Common myeloid progenitor, CD34-positive (primary cell): Measurements from ENCODE around the gene B4GAT1.
"Not testable (repeated sequence)": the region's sequence is repeated elsewhere in the genome, so short reads cannot be mapped to it uniquely, and the experiment has no call there.

ENCODE experiments used
- CTCF ChIA-PET: fragments of 350-600 bp; sonication (Branson Sonifier 250); formaldehyde crosslinking; loops from one replicate; lab custom pipeline; 2021; ENCODE audit warnings: antibody characterized with exemption; lab: Charles Lee
- POLR2A ChIA-PET: fragments of 350-600 bp; sonication (Branson Sonifier 250); formaldehyde crosslinking; loops from one replicate; lab custom pipeline; 2021; ENCODE audit warnings: antibody characterized with exemption; lab: Charles Lee
- DNase-seq, 3 donors: peaks; one replicate each; pipeline versions ENCODE4 v3.0.0 to v3.0.0-alpha.2; 2013
- H3K27ac ChIP-seq, 2 experiments: 1 replicate in 1 of 2; 2 replicates in 1 of 2; pipeline ENCODE4 v1.7.0; 2013; ENCODE audit warnings: inconsistent platforms in 2 of 2, low read length in 2 of 2, mild to moderate bottlenecking in 2 of 2, low read depth in 1 of 2, moderate library complexity in 1 of 2; ENCODE audit not compliant: severe bottlenecking in 2 of 2, insufficient read depth in 1 of 2, poor library complexity in 1 of 2
- H3K27me3 ChIP-seq, 5 experiments: replicated peaks in 2 of 5; 1 replicate in 3 of 5; 2 replicates in 2 of 5; pipeline versions ENCODE4 v1.6.1 to v1.7.0; 2013; ENCODE audit warnings: low read length in 4 of 5, mild to moderate bottlenecking in 2 of 5, moderate library complexity in 2 of 5, inconsistent platforms in 1 of 5; ENCODE audit not compliant: insufficient read depth in 5 of 5, control insufficient read depth in 4 of 5
- H3K36me3 ChIP-seq, 4 experiments: 1 replicate in 2 of 4; 2 replicates in 2 of 4; pipeline versions ENCODE4 v1.6.1 to v1.7.0; 2013; ENCODE audit warnings: low read length in 3 of 4, control low read depth in 1 of 4, mild to moderate bottlenecking in 1 of 4; ENCODE audit not compliant: control insufficient read depth in 4 of 4, insufficient read depth in 4 of 4
- H3K4me1 ChIP-seq, 4 experiments: 1 replicate in 3 of 4; 2 replicates in 1 of 4; pipeline versions ENCODE4 v1.6.1 to v1.7.1; 2013; ENCODE audit warnings: low read length in 3 of 4, mild to moderate bottlenecking in 3 of 4, control low read depth in 1 of 4, inconsistent platforms in 1 of 4, moderate library complexity in 1 of 4; ENCODE audit not compliant: control insufficient read depth in 4 of 4, insufficient read depth in 4 of 4; ENCODE audit errors: control extremely low read depth in 1 of 4
- H3K4me3 ChIP-seq, 7 experiments: 1 replicate in 4 of 7; 2 replicates in 3 of 7; pipeline versions ENCODE4 v1.5.1 to v1.7.0; 2013; ENCODE audit warnings: mild to moderate bottlenecking in 7 of 7, low read length in 6 of 7, moderate library complexity in 6 of 7, inconsistent platforms in 2 of 7, low read depth in 2 of 7, control low read depth in 1 of 7; ENCODE audit not compliant: insufficient read depth in 4 of 7, control insufficient read depth in 1 of 7; ENCODE audit errors: extremely low read depth in 1 of 7
- H3K9me3 ChIP-seq, 5 experiments: 1 replicate in 4 of 5; 2 replicates in 1 of 5; pipeline versions ENCODE4 v1.6.1 to v1.7.1; 2013; ENCODE audit warnings: low read length in 4 of 5, mild to moderate bottlenecking in 2 of 5, inconsistent platforms in 1 of 5, low read depth in 1 of 5, moderate library complexity in 1 of 5; ENCODE audit not compliant: control insufficient read depth in 4 of 5, insufficient read depth in 2 of 5; ENCODE audit errors: control extremely low read depth in 1 of 5
- WGBS: methylation state at CpG from one replicate; pipeline ENCODE4 v1.1.5; 2013; ENCODE audit not compliant: insufficient coverage; 5-methylcytosine and 5-hydroxymethylcytosine counted together

The B4GAT1 gene

GRCh38 chr11:66362481-66363147 is 15.2 kb upstream of the B4GAT1 start:
- no peak overlapping the region for H3K27ac ChIP-seq
- peaks cover 2 to 51% (median 18%) of the 10 kb centered on the region in 4 experiments for H3K36me3 ChIP-seq
- ChIA-PET CTCF (interaction anchor here (0.8 to 3.2 kb wide), 10 partner anchors 8 to 475 kb away, joined by 3 to 18 read pairs (median 4); partner anchors contain the start of gene SLC29A2), POLR2A (interaction anchor here (0.5 kb wide), 1 partner anchor 27 kb away, joined by 3 read pairs; no protein-coding TSS in a partner anchor)
- WGBS: 77% methylated on average over 5 of the region's 9 CpGs
- H3K9me3 ChIP-seq: no peaks in the 10 kb centered on the region
- no peaks in the 10 kb centered on the region for H3K4me1 ChIP-seq
- no peaks in the 10 kb centered on the region for H3K27me3 ChIP-seq
- DNase-seq: no peak
- H3K4me3 ChIP-seq: no peak overlapping the region

GRCh38 chr11:66361502-66361941 is 14.1 kb upstream of the B4GAT1 start:
- CTCF ChIA-PET: interaction anchor here (1.2 to 3.2 kb wide), 4 partner anchors 18 to 52 kb away, joined by 3 to 18 read pairs (median 4); no protein-coding TSS in a partner anchor
- H3K36me3 ChIP-seq: peaks cover 0 to 41% (median 9%) of the 10 kb centered on the region in 4 experiments
- no peaks in the 10 kb centered on the region for H3K27me3 ChIP-seq
- POLR2A ChIA-PET: no interaction called here
- H3K4me1 ChIP-seq: no peaks in the 10 kb centered on the region
- no peak for DNase-seq
- H3K4me3 ChIP-seq: no peak overlapping the region
- H3K27ac ChIP-seq: no peak overlapping the region
- H3K9me3 ChIP-seq: no peaks in the 10 kb centered on the region
- WGBS: 97% methylated on average over 6 of the region's 6 CpGs

DNA sequence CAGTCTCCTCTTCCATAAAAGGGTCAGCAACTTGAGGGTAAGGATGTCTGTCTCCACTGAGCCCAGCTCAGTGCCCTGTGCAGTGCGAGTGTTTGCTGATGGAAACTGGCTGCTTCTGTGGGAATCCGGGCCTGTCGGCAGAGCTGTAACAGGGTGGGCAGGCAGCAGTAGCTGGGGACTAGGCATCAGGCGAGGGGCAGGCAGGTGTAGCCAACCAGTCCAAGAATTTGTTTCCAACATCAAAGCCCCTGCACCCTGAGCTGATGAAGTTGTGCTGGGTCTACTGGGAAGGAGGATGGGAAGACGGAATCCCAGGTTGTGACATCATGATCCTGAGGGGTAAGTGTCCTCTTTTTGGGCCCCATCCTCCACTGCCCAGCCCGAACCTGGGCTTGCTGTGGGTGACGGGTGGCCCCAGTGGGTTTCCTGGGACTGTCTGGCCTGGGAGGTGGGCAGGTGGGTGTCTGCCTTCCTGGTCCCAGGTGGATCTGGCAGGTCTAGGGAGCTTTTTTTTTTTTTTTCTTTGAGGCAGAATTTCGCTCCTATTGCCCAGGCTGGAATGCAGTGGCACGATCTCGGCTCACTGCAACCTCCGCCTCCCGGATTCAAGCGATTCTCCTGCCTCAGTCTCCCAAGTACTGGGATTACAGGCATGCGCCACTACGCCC is 13.1 kb upstream of the B4GAT1 start:
- Histone ChIP-seq H3K4me3 (no peak overlapping the region), H3K27me3 (no peaks in the 10 kb centered on the region), H3K36me3 (peaks cover 0 to 32% (median 7%) of the 10 kb centered on the region in 4 experiments), H3K9me3 (no peaks in the 10 kb centered on the region), H3K27ac (no peak overlapping the region), H3K4me1 (no peaks in the 10 kb centered on the region)
- 93% methylated on average over 9 of the region's 15 CpGs for WGBS
- ChIA-PET CTCF (interaction anchor here (1.5 kb wide), 1 partner anchor 19 kb away, joined by 4 read pairs; no protein-coding TSS in a partner anchor), POLR2A (no interaction called here)
- DNase-seq: no peak

DNA sequence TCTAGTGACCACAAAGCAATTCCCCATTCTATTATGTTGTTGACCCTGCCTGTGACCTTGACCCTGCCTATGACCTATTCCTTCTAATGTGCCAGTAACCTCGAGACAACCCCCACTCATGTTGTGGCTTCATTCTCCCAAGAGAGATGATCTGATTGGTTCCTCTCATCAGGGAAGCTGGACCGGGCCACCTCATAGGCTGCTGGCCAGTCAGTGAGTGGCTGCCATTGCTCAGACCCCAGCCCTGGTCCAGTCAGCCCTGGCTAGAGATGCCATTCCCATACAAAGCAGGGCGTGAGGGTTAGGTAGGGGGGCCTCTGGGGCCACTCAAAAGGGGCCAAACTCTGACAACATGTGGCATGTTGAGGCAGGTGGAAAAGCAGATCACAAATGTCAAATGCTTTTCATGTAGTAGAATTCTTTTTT is 12.2 kb upstream of the B4GAT1 start:
- Histone ChIP-seq H3K4me3 (no peak overlapping the region), H3K27ac (no peak overlapping the region), H3K9me3 (no peaks in the 10 kb centered on the region), H3K4me1 (no peaks in the 10 kb centered on the region), H3K27me3 (no peaks in the 10 kb centered on the region), H3K36me3 (peaks cover 0 to 26% (median 7%) of the 10 kb centered on the region in 4 experiments)
- WGBS: 62% methylated on average over 2 of the region's 3 CpGs
- no peak for DNase-seq
- CTCF ChIA-PET: no interaction called here
- POLR2A ChIA-PET: no interaction called here

DNA sequence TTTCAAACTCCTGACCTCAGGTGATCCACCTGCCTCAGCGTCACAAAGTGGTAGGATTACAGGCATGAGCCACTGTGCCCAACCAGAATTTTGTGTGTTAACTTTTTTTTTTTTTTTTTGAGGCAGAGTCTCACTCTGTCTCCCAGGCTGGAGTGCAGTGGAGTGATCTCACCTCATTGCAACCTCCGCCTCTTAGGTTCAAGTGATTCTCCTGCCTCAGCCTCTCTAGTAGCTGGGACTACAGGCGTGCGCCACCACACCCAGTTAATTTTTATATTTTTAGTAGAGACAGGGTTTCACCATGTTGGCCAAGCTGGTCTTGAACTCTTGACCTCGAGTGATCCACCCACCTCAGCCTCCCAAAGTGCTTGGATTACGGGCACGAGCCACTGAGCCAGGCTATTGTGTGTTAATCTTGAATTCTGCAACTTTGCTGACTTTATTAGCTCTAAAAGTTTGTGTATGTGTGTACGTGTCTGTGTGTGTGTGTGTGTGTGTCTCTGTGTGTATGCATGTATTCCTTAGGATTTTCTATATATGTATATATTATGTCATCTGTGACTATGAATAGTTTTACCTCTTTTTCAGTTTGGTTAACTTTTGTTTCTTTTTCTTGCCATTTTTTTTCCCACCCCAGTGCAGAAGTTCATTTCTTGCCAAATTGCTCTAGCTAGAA is 3.3 kb upstream of the B4GAT1 start:
- POLR2A ChIA-PET, H3K27me3 ChIP-seq, H3K4me3 ChIP-seq, H3K36me3 ChIP-seq, H3K27ac ChIP-seq, H3K9me3 ChIP-seq, DNase-seq: not testable (repeated sequence)
- 93% methylated on average over 2 of the region's 8 CpGs for WGBS
- peaks cover 0 to 23% (median 16%) of the 10 kb centered on the region in 4 experiments for H3K4me1 ChIP-seq
- CTCF ChIA-PET: interaction anchor here (0.7 to 1.9 kb wide), 6 partner anchors 13 to 890 kb away, joined by 3 to 4 read pairs (median 3); no protein-coding TSS in a partner anchor

- H3K4me3 ChIP-seq: no peak overlapping the region
- H3K36me3 ChIP-seq: no peaks in the 10 kb centered on the region
- H3K9me3 ChIP-seq: no peaks in the 10 kb centered on the region
- no peak overlapping the region for H3K27ac ChIP-seq
- CTCF ChIA-PET: interaction anchor here (1.9 kb wide), 1 partner anchor 40 kb away, joined by 4 read pairs; no protein-coding TSS in a partner anchor
- WGBS: 60% methylated on average over 1 of the region's 2 CpGs
- POLR2A ChIA-PET: no interaction called here
- H3K27me3 ChIP-seq: no peaks in the 10 kb centered on the region
- DNase-seq: no peak
- peaks cover 5 to 36% (median 28%) of the 10 kb centered on the region in 4 experiments for H3K4me1 ChIP-seq
Measured at GRCh38 chr11:66349084-66349386, 1.6 kb upstream of the B4GAT1 start.
